ENCODE data around the gene GRIN2A.

GRIN2A gene

GRCh38 chr16:9820476-9821246, 361.6 kb downstream of the GRIN2A start:
- no peak overlapping the region for H3K4me3 ChIP-seq (IDR thresholded peaks at IDR 0.05; ENCODE audit: insufficient read depth, low read depth, low read length)
- no peak overlapping the region for H3K27ac ChIP-seq
- H3K9ac ChIP-seq, result no peak overlapping the region
- no peaks in the 10 kb centered on the region for H3K36me3 ChIP-seq (ENCODE audit: insufficient read depth)
- no peaks in the 10 kb centered on the region for H3K27me3 ChIP-seq (ENCODE audit: insufficient read depth, low read depth)
- H3K4me2 ChIP-seq, result no peak overlapping the region
- TF ChIP-seq, protein P1, sequence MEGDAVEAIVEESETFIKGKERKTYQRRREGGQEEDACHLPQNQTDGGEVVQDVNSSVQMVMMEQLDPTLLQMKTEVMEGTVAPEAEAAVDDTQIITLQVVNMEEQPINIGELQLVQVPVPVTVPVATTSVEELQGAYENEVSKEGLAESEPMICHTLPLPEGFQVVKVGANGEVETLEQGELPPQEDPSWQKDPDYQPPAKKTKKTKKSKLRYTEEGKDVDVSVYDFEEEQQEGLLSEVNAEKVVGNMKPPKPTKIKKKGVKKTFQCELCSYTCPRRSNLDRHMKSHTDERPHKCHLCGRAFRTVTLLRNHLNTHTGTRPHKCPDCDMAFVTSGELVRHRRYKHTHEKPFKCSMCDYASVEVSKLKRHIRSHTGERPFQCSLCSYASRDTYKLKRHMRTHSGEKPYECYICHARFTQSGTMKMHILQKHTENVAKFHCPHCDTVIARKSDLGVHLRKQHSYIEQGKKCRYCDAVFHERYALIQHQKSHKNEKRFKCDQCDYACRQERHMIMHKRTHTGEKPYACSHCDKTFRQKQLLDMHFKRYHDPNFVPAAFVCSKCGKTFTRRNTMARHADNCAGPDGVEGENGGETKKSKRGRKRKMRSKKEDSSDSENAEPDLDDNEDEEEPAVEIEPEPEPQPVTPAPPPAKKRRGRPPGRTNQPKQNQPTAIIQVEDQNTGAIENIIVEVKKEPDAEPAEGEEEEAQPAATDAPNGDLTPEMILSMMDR (conservative IDR thresholded peaks at IDR 0.05; ENCODE audit: low read depth, low read length), result no peak
- H2AFZ ChIP-seq (ENCODE audit: low read depth), result no peak overlapping the region
- H3K79me2 ChIP-seq (ENCODE audit: insufficient read depth, low read depth), result no peaks in the 10 kb centered on the region
- no peaks in the 10 kb centered on the region for H3K4me1 ChIP-seq (ENCODE audit: low read depth, poor library complexity, severe bottlenecking)
- no peaks in the 10 kb centered on the region for H4K20me1 ChIP-seq (ENCODE audit: insufficient read depth)

- Histone ChIP-seq H3K27me3 (ENCODE audit: insufficient read depth, low read depth) (no peaks in the 10 kb centered on the region), H3K36me3 (ENCODE audit: insufficient read depth) (no peaks in the 10 kb centered on the region), H3K4me3 (IDR thresholded peaks at IDR 0.05; ENCODE audit: insufficient read depth, low read depth, low read length) (no peak overlapping the region), H3K4me1 (ENCODE audit: low read depth, poor library complexity, severe bottlenecking) (no peaks in the 10 kb centered on the region), H4K20me1 (ENCODE audit: insufficient read depth) (no peaks in the 10 kb centered on the region), H3K79me2 (ENCODE audit: insufficient read depth, low read depth) (no peaks in the 10 kb centered on the region), H3K4me2 (no peak overlapping the region), H3K27ac (no peak overlapping the region), H2AFZ (ENCODE audit: low read depth) (no peak overlapping the region), H3K9ac (no peak overlapping the region)
- TF ChIP-seq, protein P1 (conservative IDR thresholded peaks at IDR 0.05; ENCODE audit: low read depth, low read length), result no peak
Observed at GRCh38 chr16:9818702-9819101, 363.5 kb downstream of the GRIN2A start.

- no peaks in the 10 kb centered on the region for H4K20me1 ChIP-seq (ENCODE audit: insufficient read depth)
- H3K4me1 ChIP-seq (ENCODE audit: low read depth, poor library complexity, severe bottlenecking), result no peaks in the 10 kb centered on the region
- H3K79me2 ChIP-seq (ENCODE audit: insufficient read depth, low read depth), result no peaks in the 10 kb centered on the region
- TF ChIP-seq, protein P1 (conservative IDR thresholded peaks at IDR 0.05; ENCODE audit: low read depth, low read length), result no peak
- no peak overlapping the region for H2AFZ ChIP-seq (ENCODE audit: low read depth)
- no peak overlapping the region for H3K9ac ChIP-seq
- no peak overlapping the region for H3K27ac ChIP-seq
- H3K27me3 ChIP-seq (ENCODE audit: insufficient read depth, low read depth), result no peaks in the 10 kb centered on the region
- no peak overlapping the region for H3K4me2 ChIP-seq
- H3K36me3 ChIP-seq (ENCODE audit: insufficient read depth), result no peaks in the 10 kb centered on the region
- H3K4me3 ChIP-seq (IDR thresholded peaks at IDR 0.05; ENCODE audit: insufficient read depth, low read depth, low read length), result no peak overlapping the region
Observed at GRCh38 chr16:9817586-9817985, 364.6 kb downstream of the GRIN2A start.

- Histone ChIP-seq H3K79me2 (ENCODE audit: insufficient read depth, low read depth) (no peaks in the 10 kb centered on the region), H3K36me3 (ENCODE audit: insufficient read depth) (no peaks in the 10 kb centered on the region), H3K27me3 (ENCODE audit: insufficient read depth, low read depth) (no peaks in the 10 kb centered on the region), H2AFZ (ENCODE audit: low read depth) (no peak overlapping the region), H3K4me2 (no peak overlapping the region), H3K4me3 (IDR thresholded peaks at IDR 0.05; ENCODE audit: insufficient read depth, low read depth, low read length) (no peak overlapping the region), H3K9ac (no peak overlapping the region), H3K4me1 (ENCODE audit: low read depth, poor library complexity, severe bottlenecking) (no peaks in the 10 kb centered on the region), H3K27ac (no peak overlapping the region), H4K20me1 (ENCODE audit: insufficient read depth) (no peaks in the 10 kb centered on the region)
- TF ChIP-seq, protein P1 (conservative IDR thresholded peaks at IDR 0.05; ENCODE audit: low read depth, low read length), result no peak
Observed at GRCh38 chr16:9816644-9817043, 365.6 kb downstream of the GRIN2A start.

All from KMS-11 (cell line).